SH-SY5Y (cell line): ENCODE data around the gene SAMD4A.

Experiments used
- GATA2 ChIP-seq: IDR thresholded peaks from 2 replicates; pipeline ENCODE4 v1.6.1; 2011; ENCODE audit warnings: mild to moderate bottlenecking, low read depth, low read length
- GATA3 ChIP-seq: IDR thresholded peaks from 2 replicates; pipeline ENCODE4 v1.6.1; 2011; ENCODE audit warnings: low read depth, mild to moderate bottlenecking, low read length, moderate library complexity

DNA sequence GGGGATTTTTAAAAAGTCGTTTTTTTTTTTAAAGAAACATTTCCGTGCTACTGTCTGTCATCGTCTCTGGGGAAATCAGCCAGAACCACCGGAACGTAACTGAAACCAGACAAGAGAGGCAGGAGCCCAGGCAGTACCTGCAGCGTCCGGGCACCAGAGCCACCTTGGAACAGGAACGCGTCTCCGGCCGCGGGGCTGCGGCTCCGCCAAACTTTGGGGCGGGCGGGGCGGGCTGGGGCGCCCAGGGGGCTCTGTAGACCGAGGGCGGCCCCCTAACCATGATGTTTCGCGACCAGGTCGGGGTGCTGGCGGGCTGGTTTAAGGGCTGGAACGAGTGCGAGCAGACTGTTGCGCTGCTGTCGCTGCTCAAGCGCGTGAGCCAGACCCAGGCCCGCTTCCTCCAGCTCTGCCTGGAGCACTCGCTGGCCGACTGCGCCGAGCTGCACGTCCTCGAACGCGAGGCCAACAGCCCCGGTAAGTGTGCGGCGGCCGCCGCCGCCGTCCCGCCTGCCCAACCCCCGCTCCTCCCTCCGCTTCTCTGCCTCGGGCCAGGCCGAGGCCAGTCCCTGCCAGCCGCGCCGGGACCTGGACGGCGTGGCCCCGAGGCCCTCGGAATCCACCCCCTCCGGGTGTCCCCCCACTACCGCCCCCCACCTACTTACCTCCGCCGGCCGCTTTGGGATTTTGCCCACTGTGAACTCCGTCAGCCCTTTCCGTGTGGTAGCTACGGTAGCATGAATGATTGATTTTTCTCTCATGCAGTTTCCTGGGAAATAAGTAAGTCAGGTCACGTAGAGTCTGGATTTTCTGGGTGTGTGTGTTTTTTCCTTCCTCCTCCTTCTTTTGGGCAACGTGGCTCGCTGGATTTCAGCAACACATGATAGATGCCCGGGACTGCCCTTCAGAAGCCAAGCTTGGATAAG is 972 bp downstream of the SAMD4A start:
- TF ChIP-seq GATA3 (no peak), GATA2 (no peak)
